Neuronal stem cell (in vitro differentiated cells): ENCODE measurements around the gene SPDYE17.
"Not testable (repeated sequence)": the region's sequence is repeated elsewhere in the genome, so short reads cannot be mapped to it uniquely, and the experiment has no call there.

Experiments used
- DNase-seq: peaks from one replicate; pipeline ENCODE4 v3.0.0-alpha.2; 2013; ENCODE audit warnings: low spot score
- H2AFZ ChIP-seq: one replicate; pipeline ENCODE4 v1.6.1; 2013; ENCODE audit warnings: mild to moderate bottlenecking, low read length, inconsistent platforms
- H2AK5ac ChIP-seq: 2 replicates; pipeline ENCODE4 v1.6.1; 2013; ENCODE audit warnings: low read depth, mild to moderate bottlenecking, inconsistent platforms, low read length, moderate library complexity, mixed read lengths
- H2BK120ac ChIP-seq: 2 replicates; pipeline ENCODE4 v1.6.1; 2013; ENCODE audit warnings: low read depth, mild to moderate bottlenecking, inconsistent platforms, low read length, moderate library complexity, mixed read lengths
- H2BK12ac ChIP-seq: one replicate; pipeline ENCODE4 v1.6.1; 2013; ENCODE audit warnings: low read length, inconsistent platforms
- H2BK15ac ChIP-seq: 2 replicates; pipeline ENCODE4 v1.6.1; 2013; ENCODE audit warnings: mild to moderate bottlenecking, low read length, inconsistent platforms, mixed read lengths
- H2BK5ac ChIP-seq: one replicate; pipeline ENCODE4 v1.6.1; 2013; ENCODE audit warnings: inconsistent platforms, mild to moderate bottlenecking, low read length, moderate library complexity
- H3K14ac ChIP-seq: one replicate; pipeline ENCODE4 v1.6.1; 2013; ENCODE audit warnings: low read length, inconsistent platforms
- H3K18ac ChIP-seq: 2 replicates; pipeline ENCODE4 v1.6.1; 2013; ENCODE audit warnings: low read length, inconsistent platforms
- H3K23ac ChIP-seq: 2 replicates; pipeline ENCODE4 v1.6.1; 2013; ENCODE audit warnings: low read depth, mild to moderate bottlenecking, mixed read lengths, low read length, inconsistent platforms; ENCODE audit not compliant: poor library complexity
- H3K27ac ChIP-seq: replicated peaks from 3 replicates; pipeline ENCODE4 v1.5.1; 2013; ENCODE audit warnings: low read length, inconsistent platforms
- H3K27me3 ChIP-seq, 3 experiments: 2 replicates each; pipeline ENCODE4 v1.6.1; 2013; ENCODE audit warnings: low read length in 3 of 3, mild to moderate bottlenecking in 2 of 3, inconsistent platforms in 1 of 3, low read depth in 1 of 3, mixed read lengths in 1 of 3, moderate library complexity in 1 of 3; ENCODE audit not compliant: control insufficient read depth in 3 of 3, insufficient read depth in 3 of 3
- H3K36me3 ChIP-seq, 2 donors: replicated peaks in 1 of 2; 2 replicates each; pipeline ENCODE4 v1.6.1; 2013; ENCODE audit warnings: low read length in 2 of 2; ENCODE audit not compliant: control insufficient read depth in 2 of 2, insufficient read depth in 2 of 2
- H3K4ac ChIP-seq: 2 replicates; pipeline ENCODE4 v1.6.1; 2013; ENCODE audit warnings: inconsistent platforms, mild to moderate bottlenecking, low read length, moderate library complexity
- H3K4me1 ChIP-seq, 2 donors: 1 replicate in 1 of 2; 2 replicates in 1 of 2; pipeline ENCODE4 v1.6.1; 2013; ENCODE audit warnings: low read length in 2 of 2, low read depth in 1 of 2; ENCODE audit not compliant: control insufficient read depth in 2 of 2, insufficient read depth in 1 of 2
- H3K4me2 ChIP-seq: one replicate; pipeline ENCODE4 v1.6.1; 2013; ENCODE audit warnings: mild to moderate bottlenecking, low read length, inconsistent platforms; ENCODE audit not compliant: insufficient read depth, poor library complexity, severe bottlenecking
- H3K4me3 ChIP-seq, 2 donors: 2 replicates each; pipeline ENCODE4 v1.5.1; 2013; ENCODE audit warnings: low read length in 2 of 2, mild to moderate bottlenecking in 2 of 2, inconsistent platforms in 1 of 2, moderate library complexity in 1 of 2
- H3K79me1 ChIP-seq: one replicate; pipeline ENCODE4 v1.6.1; 2013; ENCODE audit warnings: low read depth, mild to moderate bottlenecking, inconsistent platforms, low read length, moderate library complexity
- H3K9ac ChIP-seq: one replicate; pipeline ENCODE4 v1.6.1; 2013; ENCODE audit warnings: mild to moderate bottlenecking, low read depth, low read length, inconsistent platforms; ENCODE audit not compliant: poor library complexity
- H3K9me3 ChIP-seq, 2 donors: replicated peaks in 1 of 2; 2 replicates each; pipeline versions ENCODE3 to v1.6.1; 2013; ENCODE audit warnings: low read length in 2 of 2, mild to moderate bottlenecking in 2 of 2, inconsistent platforms in 1 of 2, low read depth in 1 of 2, mixed read lengths in 1 of 2, moderate library complexity in 1 of 2; ENCODE audit not compliant: control insufficient read depth in 2 of 2, insufficient read depth in 1 of 2
- H4K8ac ChIP-seq: one replicate; pipeline ENCODE4 v1.6.1; 2013; ENCODE audit warnings: low read depth, mild to moderate bottlenecking, inconsistent platforms, low read length, moderate library complexity
- H4K91ac ChIP-seq: one replicate; pipeline ENCODE4 v1.6.1; 2013; ENCODE audit warnings: low read length, low read depth, mild to moderate bottlenecking, inconsistent platforms; ENCODE audit not compliant: poor library complexity
- WGBS, 2 donors: extraction: QIAGEN DNeasy Blood & Tissue Kit; methylation state at CpG; one replicate each; pipeline ENCODE4 v1.1.7; 2013; ENCODE audit warnings: missing lambda C conversion rate in 2 of 2, mixed read lengths in 1 of 2; ENCODE audit not compliant: insufficient read length in 2 of 2, insufficient replicate concordance in 1 of 2; ENCODE audit errors: extremely low coverage in 2 of 2; 5-methylcytosine and 5-hydroxymethylcytosine counted together

SPDYE17 gene

DNA sequence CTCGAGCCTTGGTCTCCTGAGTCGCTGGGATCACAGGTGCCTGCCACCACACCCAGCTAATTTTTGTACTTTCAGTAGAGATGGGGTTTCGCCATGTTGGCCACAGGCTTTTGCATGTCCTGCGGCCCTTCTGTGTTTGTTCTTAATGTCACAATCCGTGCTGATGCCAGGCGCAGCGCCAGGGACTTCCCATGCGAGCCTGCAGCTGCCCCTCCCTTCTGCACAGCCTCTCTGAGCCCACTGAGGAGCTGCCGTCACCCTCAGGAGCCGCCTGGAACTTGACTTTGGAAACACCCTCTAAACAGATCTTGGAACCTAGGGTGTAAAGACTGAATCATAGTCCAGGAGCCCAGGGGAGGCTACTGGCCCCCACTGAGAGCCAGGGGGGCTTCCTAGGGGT is 24.2 kb downstream of the SPDYE17 start:
- H3K27me3 ChIP-seq: not testable (repeated sequence)

DNA sequence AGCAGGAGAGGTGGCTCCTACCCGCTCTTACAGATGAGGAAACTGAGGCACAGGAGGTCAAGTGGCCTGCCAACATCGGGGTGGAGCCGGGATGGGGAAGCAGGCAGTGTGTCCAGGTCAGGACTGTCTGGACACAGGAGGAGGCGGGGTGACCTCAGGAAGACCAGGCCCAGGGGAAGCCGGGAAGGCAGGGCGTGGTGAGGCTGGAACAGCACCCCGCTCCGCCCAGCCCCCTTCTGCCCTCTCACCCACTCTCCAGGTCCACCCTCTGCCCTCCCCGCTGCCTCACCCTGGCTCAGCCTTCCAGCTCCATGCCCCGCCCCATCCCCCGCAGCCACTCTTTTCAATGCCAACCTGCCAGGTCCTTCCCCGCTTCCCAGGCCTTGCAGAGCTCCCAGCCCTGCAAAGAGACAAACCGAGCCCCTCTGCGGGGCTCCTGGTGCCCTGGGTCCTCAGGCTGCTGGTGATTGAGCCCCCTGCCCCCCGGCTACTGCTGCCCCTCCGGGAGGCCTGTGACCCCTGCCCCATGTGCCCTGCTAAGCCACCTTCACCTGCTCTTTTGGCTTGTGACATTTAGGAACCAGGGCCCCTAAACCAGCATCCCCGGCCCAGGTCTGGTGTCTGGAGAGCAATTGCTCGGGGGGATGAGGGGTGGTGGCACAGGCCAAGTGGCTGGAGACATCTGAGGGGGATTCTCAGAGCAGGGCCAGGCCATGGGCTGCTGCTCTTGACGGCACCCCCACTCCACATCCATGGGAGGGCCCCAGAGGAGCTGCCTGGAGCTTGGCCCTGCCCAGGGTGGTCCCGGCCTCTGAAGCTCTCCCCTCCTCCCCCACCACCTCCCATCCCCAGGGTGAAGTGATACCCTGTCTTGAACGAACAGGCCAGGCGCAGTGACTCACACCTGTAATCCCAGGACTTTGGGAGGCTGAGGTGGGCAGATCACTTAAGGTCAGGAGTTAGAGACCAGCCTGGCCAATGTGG is 25.7 kb downstream of the SPDYE17 start:
- not testable (repeated sequence) for DNase-seq, H2BK120ac ChIP-seq, H3K23ac ChIP-seq, H3K27ac ChIP-seq, H3K4me3 ChIP-seq, H2AFZ ChIP-seq, H3K9ac ChIP-seq, H3K9me3 ChIP-seq, H2BK12ac ChIP-seq, H3K4ac ChIP-seq, H2BK5ac ChIP-seq, H3K36me3 ChIP-seq, H3K27me3 ChIP-seq, H3K14ac ChIP-seq, H3K79me1 ChIP-seq, H4K91ac ChIP-seq, H3K4me2 ChIP-seq, H3K18ac ChIP-seq, H2AK5ac ChIP-seq, H3K4me1 ChIP-seq, H4K8ac ChIP-seq, H2BK15ac ChIP-seq
- no CpG with 5 or more reads among the region's 22 CpGs for WGBS, 2 donors

More for the DNA sequence above, 24.2 kb downstream of the SPDYE17 start:
- not testable (repeated sequence) for H3K18ac ChIP-seq, H3K4ac ChIP-seq, H3K9ac ChIP-seq, H3K9me3 ChIP-seq, H3K4me2 ChIP-seq, H2BK5ac ChIP-seq, H2BK120ac ChIP-seq, H4K91ac ChIP-seq, H2AK5ac ChIP-seq, H2AFZ ChIP-seq, H3K23ac ChIP-seq, DNase-seq, H2BK12ac ChIP-seq, H3K14ac ChIP-seq, H4K8ac ChIP-seq, H3K27ac ChIP-seq, H2BK15ac ChIP-seq, H3K4me3 ChIP-seq, H3K4me1 ChIP-seq, H3K79me1 ChIP-seq, H3K36me3 ChIP-seq
- no CpG with 5 or more reads among the region's 10 CpGs for WGBS, 2 donors

DNA sequence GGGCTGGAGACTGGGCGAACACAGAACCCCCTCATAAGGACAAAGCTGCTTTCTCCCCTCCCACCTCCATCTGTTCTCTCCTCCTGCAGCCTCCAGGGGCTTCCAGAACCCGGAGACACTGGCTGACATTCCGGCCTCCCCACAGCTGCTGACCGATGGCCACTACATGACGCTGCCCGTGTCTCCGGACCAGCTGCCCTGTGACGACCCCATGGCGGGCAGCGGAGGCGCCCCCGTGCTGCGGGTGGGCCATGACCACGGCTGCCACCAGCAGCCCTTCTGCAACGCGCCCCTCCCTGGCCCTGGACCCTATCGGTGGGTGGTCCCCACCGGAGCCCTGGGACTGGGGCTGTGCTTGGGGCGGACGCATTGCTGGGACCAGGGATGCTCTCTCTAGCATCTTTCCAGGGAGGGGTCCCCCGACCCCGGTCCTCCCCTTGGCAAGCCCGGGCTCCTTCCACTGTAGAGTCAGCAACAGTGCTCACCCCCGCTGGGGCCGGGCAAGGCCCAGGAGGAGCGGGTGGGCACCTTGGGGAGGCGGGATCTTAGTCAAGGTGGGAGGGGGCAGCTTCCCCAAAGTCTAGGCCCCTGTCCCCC is 26.6 kb downstream of the SPDYE17 start:
- H3K18ac ChIP-seq, H3K36me3 ChIP-seq, H4K8ac ChIP-seq, H3K4me3 ChIP-seq, H3K4me1 ChIP-seq, H2BK120ac ChIP-seq, H3K23ac ChIP-seq, H3K14ac ChIP-seq, H3K27me3 ChIP-seq, H2AK5ac ChIP-seq, H2BK15ac ChIP-seq, DNase-seq, H3K27ac ChIP-seq, H2BK12ac ChIP-seq, H2BK5ac ChIP-seq, H3K9ac ChIP-seq, H2AFZ ChIP-seq, H3K4me2 ChIP-seq, H3K9me3 ChIP-seq, H4K91ac ChIP-seq, H3K4ac ChIP-seq, H3K79me1 ChIP-seq: not testable (repeated sequence)
- no CpG with 5 or more reads among the region's 27 CpGs for WGBS, 2 donors

DNA sequence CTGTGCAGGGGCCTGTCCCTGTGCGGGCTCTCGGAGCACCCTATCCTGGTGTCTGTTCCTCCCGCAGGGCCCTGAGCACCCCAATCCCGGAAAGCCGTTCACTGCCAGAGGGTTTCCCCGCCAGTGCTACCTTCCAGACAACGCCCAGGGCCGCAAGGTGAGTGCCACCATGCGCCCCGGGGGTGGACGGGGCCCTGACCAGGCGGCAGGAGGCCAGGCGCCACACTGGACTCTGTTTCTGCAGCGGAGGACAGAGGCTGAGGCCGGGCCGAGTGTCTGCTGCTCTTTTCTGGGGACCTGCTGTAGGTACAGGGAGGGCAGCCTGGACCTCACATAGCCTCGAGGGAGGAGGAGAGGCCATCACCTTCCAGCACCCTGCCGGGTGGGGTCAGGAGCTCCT is 28.0 kb downstream of the SPDYE17 start:
- not testable (repeated sequence) for H3K9ac ChIP-seq, H3K4ac ChIP-seq, H2BK12ac ChIP-seq, H2AK5ac ChIP-seq, H4K91ac ChIP-seq, H3K79me1 ChIP-seq, H2AFZ ChIP-seq, H3K36me3 ChIP-seq, H3K9me3 ChIP-seq, H2BK5ac ChIP-seq, H3K18ac ChIP-seq, H4K8ac ChIP-seq, H3K4me3 ChIP-seq, H3K23ac ChIP-seq, H2BK15ac ChIP-seq, H3K14ac ChIP-seq, H3K4me2 ChIP-seq, H3K27ac ChIP-seq, H3K4me1 ChIP-seq, H3K27me3 ChIP-seq, DNase-seq, H2BK120ac ChIP-seq
- WGBS, 2 donors: no CpG with 5 or more reads among the region's 18 CpGs
